ENCODE data around the gene RAI14. TPM values are rescaled to one million over a fixed set of nuclear protein-coding genes. Genes with fewer than 3 reads are reported as not detected.
"Not testable (repeated sequence)": the region's sequence is repeated elsewhere in the genome, so short reads cannot be mapped to it uniquely, and the experiment has no call there.

The RAI14 gene
- total RNA-seq, 2 experiments from 2014 or later: 0.08 to 0.50 TPM

DNA sequence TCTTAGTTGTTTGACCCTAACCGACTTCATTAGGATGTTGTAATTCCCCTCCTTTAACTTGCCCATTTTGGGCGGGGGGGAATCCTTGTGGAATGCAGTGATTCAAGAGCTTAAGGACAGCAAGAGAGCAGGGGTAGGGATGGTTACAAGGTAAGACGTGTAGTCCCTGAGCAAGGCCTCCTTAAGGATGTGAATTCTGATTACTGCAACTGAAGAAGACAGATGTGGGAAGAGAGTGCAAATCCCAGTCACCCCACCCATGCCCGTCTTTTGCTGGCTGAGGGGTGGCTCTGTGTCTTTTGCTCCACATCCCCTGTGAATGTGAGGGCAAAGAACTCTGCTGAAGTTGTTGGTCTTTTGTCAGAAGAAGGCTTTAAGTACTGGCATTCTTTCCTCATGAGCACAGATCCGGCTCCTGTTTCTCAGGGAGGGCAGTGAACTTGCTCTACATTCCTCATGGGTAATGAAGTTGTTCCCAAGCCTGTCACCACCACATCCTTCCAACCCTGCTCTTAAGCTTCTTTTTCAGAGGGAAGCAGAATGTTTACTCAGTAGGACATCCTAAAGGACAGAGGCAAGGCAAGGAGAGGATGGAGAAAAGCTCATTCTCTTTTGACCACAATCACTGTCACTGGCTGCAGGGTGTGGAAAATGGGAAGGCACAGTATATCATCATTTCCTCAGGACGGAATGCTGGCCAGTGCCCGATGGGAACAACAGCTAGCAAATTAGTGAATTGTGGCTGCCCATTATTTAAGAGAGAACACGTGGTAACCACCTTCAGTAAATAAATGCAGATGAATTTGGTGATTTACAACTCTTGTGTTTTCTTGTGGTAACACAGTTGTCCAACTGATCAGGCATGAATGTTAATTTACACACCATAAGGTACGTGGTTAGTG lies 61.5 kb downstream of the RAI14 start:
- Mint-ChIP-seq H3K27ac (no peak overlapping the region), H3K9me3 (no peaks in the 10 kb centered on the region), H3K4me3 (no peak overlapping the region), H3K4me1 (no peaks in the 10 kb centered on the region), H3K36me3 (ENCODE audit: low read depth) (no peaks in the 10 kb centered on the region), H3K27me3 (no peaks in the 10 kb centered on the region)
- CTCF ChIA-PET: interaction anchor here (1.8 kb wide), 1 partner anchor 30 kb away, joined by 4 read pairs; no protein-coding TSS in a partner anchor
- POLR2A ChIA-PET: no interaction called here
- no peak for DNase-seq

DNA sequence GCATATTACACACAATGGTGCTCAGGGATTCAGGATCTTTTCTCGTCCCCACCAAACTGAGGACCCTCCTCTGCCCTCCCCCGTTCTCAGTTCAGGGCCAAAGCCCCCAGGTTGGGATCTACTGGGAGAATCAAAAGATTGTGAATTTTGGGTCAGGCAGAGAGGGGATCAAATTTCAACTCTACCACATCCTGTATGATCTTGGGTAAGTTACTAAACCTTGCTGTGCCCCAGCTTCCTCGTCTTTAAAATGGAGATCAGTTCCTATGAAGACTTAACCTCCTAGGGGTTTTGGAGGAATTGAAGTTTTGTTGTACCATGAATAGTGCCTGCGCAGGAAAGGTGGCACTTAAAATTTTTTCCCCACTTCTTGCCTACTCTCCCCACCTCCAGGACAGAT lies 62.4 kb downstream of the RAI14 start:
- no peak for DNase-seq
- no peak overlapping the region for H3K27ac Mint-ChIP-seq
- no peaks in the 10 kb centered on the region for H3K4me1 Mint-ChIP-seq
- no peak overlapping the region for H3K4me3 Mint-ChIP-seq
- no peaks in the 10 kb centered on the region for H3K9me3 Mint-ChIP-seq
- CTCF ChIA-PET: no interaction called here
- POLR2A ChIA-PET: no interaction called here
- H3K27me3 Mint-ChIP-seq: no peaks in the 10 kb centered on the region
- H3K36me3 Mint-ChIP-seq (ENCODE audit: low read depth): no peaks in the 10 kb centered on the region

DNA sequence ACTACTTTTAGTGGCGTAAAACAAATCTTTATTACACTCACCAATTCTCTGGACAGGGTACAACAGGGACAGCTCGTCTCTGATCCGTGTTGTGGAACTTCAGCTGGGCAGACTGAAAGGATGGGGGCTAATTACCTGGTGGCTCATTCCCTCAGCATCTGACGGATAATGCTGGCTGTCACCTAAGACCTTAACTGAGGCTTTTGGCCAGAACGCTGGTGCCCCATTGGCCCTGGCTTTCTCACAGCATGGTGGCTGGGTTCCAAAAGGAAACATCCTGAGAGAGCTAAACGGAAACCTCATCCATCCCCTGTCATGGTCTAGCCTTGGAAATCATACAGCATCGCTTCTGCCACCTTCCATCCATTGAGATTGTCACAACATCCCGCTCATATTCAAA lies 62.9 kb downstream of the RAI14 start:
- Mint-ChIP-seq H3K4me1 (no peaks in the 10 kb centered on the region), H3K27me3 (no peaks in the 10 kb centered on the region), H3K36me3 (ENCODE audit: low read depth) (no peaks in the 10 kb centered on the region), H3K4me3 (no peak overlapping the region), H3K27ac (no peak overlapping the region), H3K9me3 (no peaks in the 10 kb centered on the region)
- ChIA-PET CTCF (no interaction called here), POLR2A (no interaction called here)
- no peak for DNase-seq

DNA sequence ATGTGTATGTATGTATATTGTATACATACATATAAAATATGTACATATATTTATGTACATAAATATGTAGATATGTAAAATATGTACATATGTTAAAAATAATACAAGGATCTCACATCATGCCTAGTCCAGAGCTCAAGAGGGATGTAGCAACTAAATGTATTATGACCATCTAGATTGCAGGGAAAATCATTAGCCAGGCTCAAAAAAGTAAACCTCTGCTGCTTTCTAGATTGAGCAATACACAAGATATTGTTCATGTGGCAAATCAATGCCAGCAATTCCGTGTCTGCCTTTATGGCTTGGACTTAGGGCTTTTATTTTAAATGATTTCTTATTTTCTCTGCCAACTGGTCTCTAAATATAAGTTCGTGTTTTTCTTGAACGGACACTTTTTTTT lies 65.2 kb downstream of the RAI14 start:
- Mint-ChIP-seq H3K4me3 (no peak overlapping the region), H3K27ac (no peak overlapping the region), H3K9me3 (no peaks in the 10 kb centered on the region), H3K36me3 (ENCODE audit: low read depth) (no peaks in the 10 kb centered on the region), H3K27me3 (no peaks in the 10 kb centered on the region), H3K4me1 (no peaks in the 10 kb centered on the region)
- POLR2A ChIA-PET: no interaction called here
- CTCF ChIA-PET: no interaction called here
- DNase-seq: no peak

DNA sequence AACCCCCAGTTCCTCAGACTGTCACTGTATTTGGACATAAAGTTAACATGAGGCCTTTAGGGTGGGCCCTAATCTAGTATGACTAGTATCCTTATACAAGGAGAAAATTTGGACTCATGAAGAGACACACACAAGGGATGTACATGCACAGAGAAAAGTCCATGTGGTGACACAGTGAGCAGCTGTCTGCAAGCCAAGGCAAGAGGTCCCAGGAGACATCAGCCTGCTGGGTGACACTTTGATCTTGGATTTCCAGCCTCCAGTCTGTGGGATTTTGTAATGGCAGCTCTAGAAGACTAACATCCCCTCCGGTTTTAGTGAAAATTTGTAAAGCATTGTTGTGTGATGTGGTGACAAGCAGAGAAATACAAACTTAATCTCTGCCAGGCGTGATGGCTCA lies 66.1 kb downstream of the RAI14 start:
- H3K9me3 Mint-ChIP-seq: no peaks in the 10 kb centered on the region
- no peaks in the 10 kb centered on the region for H3K4me1 Mint-ChIP-seq
- no peaks in the 10 kb centered on the region for H3K36me3 Mint-ChIP-seq (ENCODE audit: low read depth)
- no peaks in the 10 kb centered on the region for H3K27me3 Mint-ChIP-seq
- H3K4me3 Mint-ChIP-seq: no peak overlapping the region
- POLR2A ChIA-PET: no interaction called here
- CTCF ChIA-PET: no interaction called here
- H3K27ac Mint-ChIP-seq: no peak overlapping the region
- no peak for DNase-seq

DNA sequence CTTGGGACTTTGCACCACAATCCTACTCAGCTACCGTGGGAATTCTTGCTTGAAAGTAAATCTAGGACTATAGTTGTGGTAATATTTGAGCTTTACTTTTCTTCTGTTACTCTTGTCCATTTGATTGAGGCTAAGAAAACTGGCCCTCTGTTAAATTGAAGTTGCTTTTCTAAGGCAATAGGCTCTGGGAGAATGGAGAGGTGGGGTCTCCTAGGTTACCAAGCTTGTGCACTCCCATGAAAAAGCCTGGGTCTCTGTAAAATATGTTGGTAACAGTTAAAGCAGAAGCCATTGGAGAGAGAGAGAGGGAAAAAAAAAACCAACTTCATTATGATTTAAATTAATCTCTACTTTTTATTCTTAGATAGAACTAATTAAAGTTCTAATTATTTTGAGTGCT lies 68.6 kb downstream of the RAI14 start:
- Mint-ChIP-seq H3K4me3 (no peak overlapping the region), H3K27ac (no peak overlapping the region), H3K36me3 (ENCODE audit: low read depth) (no peaks in the 10 kb centered on the region), H3K27me3 (peaks cover 2% of the 10 kb centered on the region), H3K9me3 (no peaks in the 10 kb centered on the region), H3K4me1 (no peaks in the 10 kb centered on the region)
- no peak for DNase-seq
- CTCF ChIA-PET: interaction anchor here (1.0 kb wide), 1 partner anchor 11 kb away, joined by 5 read pairs; no protein-coding TSS in a partner anchor
- POLR2A ChIA-PET: no interaction called here

DNA sequence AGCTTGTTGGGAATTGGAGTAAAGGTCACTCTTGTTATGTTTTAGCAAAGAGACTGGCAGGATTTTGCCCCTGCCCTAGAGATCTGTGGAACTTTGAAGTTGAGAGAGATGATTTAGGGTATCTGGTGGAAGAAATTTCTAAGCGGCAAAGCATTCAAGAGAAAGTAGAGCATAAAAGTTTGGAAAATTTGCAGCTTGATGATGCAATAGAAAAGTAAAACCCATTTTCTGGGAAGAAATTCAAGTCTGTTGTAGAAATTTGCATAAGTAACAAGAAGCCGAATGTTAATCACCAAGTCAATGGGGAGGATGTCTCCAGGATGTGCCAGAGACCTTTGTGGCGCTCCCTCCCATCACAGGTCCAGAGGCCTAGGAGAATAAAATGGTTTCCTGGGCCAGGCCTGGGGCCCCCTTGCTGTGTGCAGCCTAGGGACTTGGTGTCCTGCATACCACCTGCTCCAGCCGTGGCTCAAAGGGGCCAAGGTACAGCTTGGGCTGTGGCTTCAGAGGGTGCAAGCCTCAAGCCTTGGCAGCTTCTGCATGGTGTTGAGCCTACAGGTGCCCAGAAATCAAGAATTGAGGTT lies 71.1 kb downstream of the RAI14 start:
- POLR2A ChIA-PET; H3K9me3 Mint-ChIP-seq; H3K4me1 Mint-ChIP-seq; H3K27me3 Mint-ChIP-seq; H3K4me3 Mint-ChIP-seq; DNase-seq; H3K27ac Mint-ChIP-seq; CTCF ChIA-PET; H3K36me3 Mint-ChIP-seq (ENCODE audit: low read depth): not testable (repeated sequence)

DNA sequence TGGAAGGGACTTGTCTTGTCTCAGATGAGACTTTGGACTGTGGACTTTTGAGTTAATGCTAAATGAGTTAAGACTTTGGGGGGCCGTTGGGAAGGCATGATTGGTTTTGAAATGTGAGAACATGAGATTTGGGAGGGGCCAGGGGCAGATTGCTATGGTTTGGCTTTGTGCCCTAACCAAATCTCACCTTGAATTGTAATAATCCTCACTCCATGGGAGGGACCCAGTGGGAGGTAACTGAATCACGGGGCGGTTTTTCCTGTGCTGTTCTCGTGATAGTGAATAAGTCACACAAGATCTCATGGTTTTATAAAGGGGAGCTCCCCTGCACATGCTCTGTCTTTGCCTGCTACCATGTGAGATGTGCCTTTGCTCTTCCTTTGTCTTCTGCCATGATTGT lies 72.1 kb downstream of the RAI14 start:
- ChIA-PET CTCF (no interaction called here), POLR2A (no interaction called here)
- no peaks in the 10 kb centered on the region for H3K9me3 Mint-ChIP-seq
- H3K36me3 Mint-ChIP-seq (ENCODE audit: low read depth): no peaks in the 10 kb centered on the region
- no peak overlapping the region for H3K4me3 Mint-ChIP-seq
- H3K4me1 Mint-ChIP-seq: no peaks in the 10 kb centered on the region
- DNase-seq: no peak
- H3K27me3 Mint-ChIP-seq: peaks cover 2% of the 10 kb centered on the region
- H3K27ac Mint-ChIP-seq: no peak overlapping the region

DNA sequence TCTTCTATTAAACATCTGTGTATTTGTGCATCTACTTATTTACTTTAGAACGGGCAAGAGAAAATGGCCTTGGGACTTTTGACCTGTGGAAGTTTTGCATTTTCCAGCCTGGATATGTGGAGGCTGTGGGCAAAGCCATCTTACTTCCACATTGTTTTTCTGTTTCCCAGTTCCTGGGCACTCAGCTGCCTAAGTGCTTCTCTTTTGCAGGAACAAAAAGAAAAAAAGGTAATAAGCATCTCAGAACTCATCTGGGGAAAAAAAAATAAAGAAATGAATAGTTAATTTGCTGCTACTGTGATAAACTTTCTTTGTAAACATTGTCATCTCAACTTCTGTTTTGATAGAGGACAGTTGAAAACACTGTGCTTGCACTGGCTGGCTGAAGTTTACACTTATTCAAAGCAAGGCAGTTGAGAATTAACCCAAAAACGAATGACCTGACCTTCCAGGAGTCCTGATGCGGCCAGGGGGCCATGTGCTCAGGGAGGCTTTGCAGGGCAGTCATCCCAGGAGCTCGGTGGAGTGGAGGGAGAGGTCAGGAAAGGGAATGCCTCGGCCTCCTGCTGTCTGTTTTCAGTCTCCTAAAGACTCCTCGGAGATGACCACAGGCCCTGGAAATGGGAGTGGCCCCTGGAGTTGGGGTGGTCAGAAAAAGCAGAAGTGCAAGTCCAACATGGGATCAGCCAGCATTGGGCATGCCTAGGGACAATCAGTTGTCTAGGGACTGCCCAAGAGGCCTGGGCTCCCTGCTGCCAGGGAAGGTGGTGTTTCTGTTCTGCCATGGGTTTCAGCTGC lies 75.5 kb downstream of the RAI14 start:
- H3K27me3 Mint-ChIP-seq: peaks cover 4% of the 10 kb centered on the region
- H3K36me3 Mint-ChIP-seq (ENCODE audit: low read depth): no peaks in the 10 kb centered on the region
- ChIA-PET CTCF (interaction anchor here (1.0 kb wide), 1 partner anchor 18 kb away, joined by 3 read pairs; no protein-coding TSS in a partner anchor), POLR2A (no interaction called here)
- no peaks in the 10 kb centered on the region for H3K9me3 Mint-ChIP-seq
- no peak overlapping the region for H3K4me3 Mint-ChIP-seq
- no peaks in the 10 kb centered on the region for H3K4me1 Mint-ChIP-seq
- H3K27ac Mint-ChIP-seq: no peak overlapping the region
- DNase-seq: no peak

DNA sequence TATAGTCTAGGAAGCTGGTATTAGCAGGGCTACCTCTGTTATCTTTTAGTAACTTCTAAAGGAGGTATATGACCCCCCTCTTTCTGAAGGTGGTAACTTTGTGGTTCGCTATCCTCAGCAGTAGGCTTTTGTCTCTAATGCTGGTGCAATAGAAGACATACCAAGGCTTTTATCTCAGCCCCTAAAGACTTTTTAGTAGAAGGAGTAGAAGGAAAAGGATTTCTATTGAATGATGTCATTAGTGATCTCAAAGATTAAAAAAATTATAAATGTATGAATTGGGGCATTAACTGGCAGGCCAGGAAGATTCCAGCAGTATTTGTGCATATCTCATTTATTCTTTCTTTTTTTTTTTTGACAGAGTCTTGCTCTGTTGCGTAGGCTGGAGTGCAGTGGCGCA lies 78.2 kb downstream of the RAI14 start:
- Mint-ChIP-seq H3K4me1 (no peaks in the 10 kb centered on the region), H3K27ac (no peak overlapping the region), H3K36me3 (ENCODE audit: low read depth) (no peaks in the 10 kb centered on the region), H3K9me3 (no peaks in the 10 kb centered on the region), H3K27me3 (peaks cover 7% of the 10 kb centered on the region), H3K4me3 (no peak overlapping the region)
- DNase-seq: no peak
- ChIA-PET POLR2A (no interaction called here), CTCF (no interaction called here)

DNA sequence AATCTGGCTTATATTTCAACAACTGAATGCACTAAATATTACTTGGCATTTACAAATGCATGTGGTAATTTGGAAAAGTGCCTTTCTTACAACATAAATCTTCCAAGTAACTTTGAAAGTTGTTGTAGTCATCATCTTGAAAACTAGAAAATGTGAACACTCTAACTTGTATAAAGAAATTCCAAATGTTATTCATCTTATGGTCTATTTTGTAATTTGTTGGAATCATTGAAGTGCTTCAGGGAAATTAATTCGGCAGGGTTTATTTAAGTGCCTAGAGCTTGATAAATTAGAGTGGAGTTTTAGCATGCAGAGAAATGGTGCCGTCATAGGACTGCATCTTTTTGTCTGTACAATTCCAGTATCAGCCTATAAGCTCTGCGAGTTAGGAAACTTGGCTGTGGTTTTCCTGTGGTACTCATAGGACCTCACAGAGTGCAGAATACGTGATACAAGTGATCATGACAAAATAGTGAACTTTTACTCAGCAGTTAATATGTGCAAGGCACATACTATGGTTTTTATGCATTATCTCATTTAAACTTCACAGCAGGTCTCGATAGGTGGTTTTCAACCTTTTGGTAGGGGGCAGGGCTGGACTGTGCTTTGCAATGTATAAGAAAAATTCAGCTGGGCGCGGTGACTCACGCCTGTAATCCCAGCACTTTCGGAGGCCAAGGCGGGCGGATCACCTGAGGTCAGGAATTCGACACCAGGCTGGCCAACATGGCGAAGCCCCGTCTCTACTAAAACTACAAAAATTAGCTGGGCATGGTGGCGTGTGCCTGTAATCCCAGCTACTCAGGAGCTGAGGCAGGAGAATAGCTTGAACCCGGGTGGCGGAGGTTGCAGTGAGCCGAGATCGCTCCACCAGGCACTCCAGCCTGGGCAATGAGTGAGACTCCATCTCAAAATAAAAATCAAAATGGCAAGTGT lies 79.6 kb downstream of the RAI14 start:
- no peak overlapping the region for H3K27ac Mint-ChIP-seq
- CTCF ChIA-PET: interaction anchor here (1.5 kb wide), 1 partner anchor 11 kb away, joined by 5 read pairs; no protein-coding TSS in a partner anchor
- POLR2A ChIA-PET: no interaction called here

DNA sequence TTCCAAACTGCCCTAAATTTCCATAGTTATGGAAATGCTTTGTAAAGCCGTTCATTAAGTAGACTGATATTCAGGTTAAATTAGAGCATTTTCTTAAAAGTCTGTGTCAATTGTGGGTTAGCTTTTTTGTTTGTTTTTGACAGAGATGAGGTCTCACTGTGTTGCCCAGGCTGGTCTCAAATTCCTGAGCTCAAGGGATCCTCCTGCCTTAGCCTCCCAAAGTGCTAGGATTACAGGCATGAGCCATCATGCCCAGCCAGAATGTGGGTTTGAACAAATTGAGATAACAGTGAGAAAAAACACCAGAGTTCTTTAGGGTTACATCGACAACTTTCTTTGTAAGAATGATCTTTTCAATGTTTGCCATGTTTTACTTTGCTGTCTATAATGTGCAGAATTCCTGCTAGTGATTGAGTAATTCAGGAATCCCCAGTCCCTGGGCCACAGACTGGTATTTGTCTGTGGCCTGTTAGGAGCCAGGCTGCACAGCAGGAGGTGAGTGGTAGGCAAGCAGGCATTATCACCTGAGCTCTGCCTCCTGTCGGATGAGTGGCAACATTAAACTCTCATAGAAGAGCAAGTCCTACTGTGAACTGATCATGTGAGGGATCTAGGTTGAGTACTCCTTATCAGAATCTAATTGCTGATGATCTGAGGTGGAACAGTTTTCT lies 80.5 kb downstream of the RAI14 start:
- CTCF ChIA-PET: interaction anchor here (1.5 kb wide), 1 partner anchor 12 kb away, joined by 5 read pairs; no protein-coding TSS in a partner anchor
- Mint-ChIP-seq H3K36me3 (ENCODE audit: low read depth) (no peaks in the 10 kb centered on the region), H3K27me3 (peaks cover 5% of the 10 kb centered on the region), H3K4me3 (no peak overlapping the region), H3K9me3 (no peaks in the 10 kb centered on the region), H3K27ac (no peak overlapping the region), H3K4me1 (no peaks in the 10 kb centered on the region)
- POLR2A ChIA-PET: no interaction called here
- no peak for DNase-seq

More for the DNA sequence above, 79.6 kb downstream of the RAI14 start:
- no peak for DNase-seq
- Mint-ChIP-seq H3K36me3 (ENCODE audit: low read depth) (no peaks in the 10 kb centered on the region), H3K4me1 (no peaks in the 10 kb centered on the region), H3K9me3 (no peaks in the 10 kb centered on the region), H3K4me3 (no peak overlapping the region), H3K27me3 (peaks cover 5% of the 10 kb centered on the region)

All from activated CD4-positive, alpha-beta T cell treated with anti-CD3 and anti-CD28 coated beads, Interleukin-2, amount 10 ng/mL, durations not matched to agents 7 days and 5 days (primary cell).